CD14-positive monocyte (primary cell): ENCODE data around the gene TSBP1. TPM values are rescaled to one million over a fixed set of nuclear protein-coding genes. Genes with fewer than 3 reads are reported as not detected.

Source experiments
- DNase-seq, 3 donors: peaks; one replicate each; pipeline ENCODE4 v3.0.0-alpha.2; 2011 to 2022
- H2AFZ ChIP-seq: 2 replicates; pipeline ENCODE4 v1.6.0; 2012; ENCODE audit warnings: mild to moderate bottlenecking, low read depth, low read length, inconsistent platforms; ENCODE audit not compliant: insufficient read depth, poor library complexity, severe bottlenecking
- H3K27ac ChIP-seq, 2 donors: 1 replicate in 1 of 2; 2 replicates in 1 of 2; pipeline ENCODE4 v1.5.1; 2012 to 2013; ENCODE audit warnings: low read length in 2 of 2, control low read depth in 1 of 2, inconsistent platforms in 1 of 2, low read depth in 1 of 2, mild to moderate bottlenecking in 1 of 2
- H3K27me3 ChIP-seq, 2 donors: one replicate each; pipeline versions ENCODE4 v1.6.0 to v1.6.1; 2011 to 2013; ENCODE audit warnings: low read length in 2 of 2; ENCODE audit not compliant: control insufficient read depth in 2 of 2, insufficient read depth in 2 of 2
- H3K36me3 ChIP-seq, 2 donors: replicated peaks in 1 of 2; 1 replicate in 1 of 2; 2 replicates in 1 of 2; pipeline versions ENCODE4 v1.5.1 to v1.6.1; 2012 to 2013; ENCODE audit warnings: low read length in 2 of 2, control low read depth in 1 of 2, inconsistent platforms in 1 of 2, mild to moderate bottlenecking in 1 of 2; ENCODE audit not compliant: insufficient read depth in 2 of 2, control insufficient read depth in 1 of 2
- H3K4me1 ChIP-seq, 2 donors: 1 replicate in 1 of 2; 2 replicates in 1 of 2; pipeline versions ENCODE4 v1.5.1 to v1.6.1; 2012 to 2013; ENCODE audit warnings: low read length in 2 of 2, control low read depth in 1 of 2, inconsistent platforms in 1 of 2, mild to moderate bottlenecking in 1 of 2, moderate library complexity in 1 of 2; ENCODE audit not compliant: insufficient read depth in 2 of 2, control insufficient read depth in 1 of 2
- H3K4me2 ChIP-seq: replicated peaks from 2 replicates; pipeline ENCODE3; 2012; ENCODE audit warnings: low read length, moderate library complexity, mild to moderate bottlenecking; ENCODE audit not compliant: poor library complexity, severe bottlenecking; ENCODE audit errors: extremely low read depth
- H3K4me3 ChIP-seq, 3 experiments: fragments of 200-600 bp in 1 of 3; sonication (generic) in 1 of 3; replicated peaks in 1 of 3; 1 replicate in 2 of 3; 2 replicates in 1 of 3; pipeline ENCODE4 v1.5.1; 2011 to 2013; ENCODE audit warnings: low read length in 3 of 3, mild to moderate bottlenecking in 3 of 3, control low read depth in 2 of 3, low read depth in 2 of 3, inconsistent platforms in 1 of 3, moderate library complexity in 1 of 3
- H3K79me2 ChIP-seq: 2 replicates; pipeline ENCODE4 v1.6.0; 2012; ENCODE audit warnings: mild to moderate bottlenecking, control low read depth, inconsistent platforms, low read length, moderate library complexity; ENCODE audit not compliant: insufficient read depth
- H3K9ac ChIP-seq: 2 replicates; pipeline ENCODE4 v1.6.0; 2017; ENCODE audit warnings: low read length, mild to moderate bottlenecking; ENCODE audit not compliant: insufficient read depth, poor library complexity, severe bottlenecking
- H3K9me3 ChIP-seq, 2 donors: replicated peaks in 1 of 2; 1 replicate in 1 of 2; 2 replicates in 1 of 2; pipeline versions ENCODE4 v1.5.1 to v1.6.1; 2012 to 2013; ENCODE audit warnings: low read length in 2 of 2, control low read depth in 1 of 2; ENCODE audit not compliant: control insufficient read depth in 1 of 2, insufficient read depth in 1 of 2
- H4K20me1 ChIP-seq: 2 replicates; pipeline ENCODE4 v1.6.0; 2012; ENCODE audit warnings: mild to moderate bottlenecking, low read length, control low read depth, moderate library complexity; ENCODE audit not compliant: insufficient read depth
- H3K27ac Mint-ChIP-seq, 7 donors: one replicate each; pipeline ENCODE4 v1.8.0; 2020; ENCODE audit warnings: mild to moderate bottlenecking in 7 of 7, mixed read lengths in 7 of 7, moderate library complexity in 6 of 7, inconsistent platforms in 2 of 7
- H3K27me3 Mint-ChIP-seq, 3 donors: one replicate each; pipeline ENCODE4 v1.8.0; 2021 to 2022; ENCODE audit warnings: low read depth in 3 of 3, mild to moderate bottlenecking in 3 of 3, mixed read lengths in 3 of 3, moderate library complexity in 3 of 3, inconsistent platforms in 1 of 3
- H3K36me3 Mint-ChIP-seq, 2 donors: one replicate each; pipeline ENCODE4 v1.8.0; 2020; ENCODE audit warnings: mixed read lengths in 2 of 2, inconsistent platforms in 1 of 2, mild to moderate bottlenecking in 1 of 2
- H3K4me1 Mint-ChIP-seq: one replicate; pipeline ENCODE4 v1.8.0; 2020; ENCODE audit warnings: mild to moderate bottlenecking, mixed read lengths
- H3K4me3 Mint-ChIP-seq, 2 donors: one replicate each; pipeline ENCODE4 v1.8.0; 2020; ENCODE audit warnings: mild to moderate bottlenecking in 2 of 2, mixed read lengths in 2 of 2, moderate library complexity in 1 of 2
- H3K9me3 Mint-ChIP-seq, 7 donors: one replicate each; pipeline ENCODE4 v1.8.0; 2020 to 2022; ENCODE audit warnings: mixed read lengths in 7 of 7, mild to moderate bottlenecking in 6 of 7, moderate library complexity in 6 of 7, inconsistent platforms in 2 of 7
- CTCF ChIP-seq: fragments of 200-600 bp; IDR thresholded peaks from one replicate; pipeline ENCODE4 v1.8.0; 2022; ENCODE audit warnings: antibody characterized with exemption, mild to moderate bottlenecking
- WGBS: methylation state at CpG from one replicate; pipeline ENCODE4 v1.1.5; 2013; ENCODE audit warnings: missing lambda C conversion rate; ENCODE audit not compliant: insufficient coverage; 5-methylcytosine and 5-hydroxymethylcytosine counted together
- intact Hi-C, 2 donors: fragments of 100-400 bp; cut with micrococcal nuclease; formaldehyde crosslinking; loops; one replicate each; pipeline versions ENCODE4 v1.15.0 to v1.15.1; 2023
- polyA plus RNA-seq, 3 donors: library from polyadenylated mRNA; depleted of rRNA in 1 of 3; unstranded in 2 of 3; stranded (reverse) in 1 of 3; fragments of 300-500 nt in 2 of 3; fragments of >200 nt in 1 of 3; fragmentation: Illumina TruSeq in 2 of 3; gene quantifications; 1 replicate in 2 of 3; 2 replicates in 1 of 3; pipeline ENCODE4 v1.2.3, GENCODE V29; 2012 to 2021

The TSBP1 gene
- polyA plus RNA-seq, 3 donors = not detected

- H2AFZ ChIP-seq = no peak overlapping the region
- no peaks in the 10 kb centered on the region for H3K4me1 ChIP-seq
- H3K9me3 ChIP-seq = no peaks in the 10 kb centered on the region
- H3K4me3 ChIP-seq = no peak overlapping the region
- no peak overlapping the region for H3K9ac ChIP-seq
- no peak overlapping the region for H3K4me2 ChIP-seq
- peaks cover 0 to 4% of the 10 kb centered on the region in 2 donors for H3K27me3 ChIP-seq
- intact Hi-C loops = no loop called here
- H3K79me2 ChIP-seq = no peaks in the 10 kb centered on the region
- Mint-ChIP-seq H3K9me3 (no peaks in the 10 kb centered on the region), H3K27ac (no peak overlapping the region), H3K36me3 (no peaks in the 10 kb centered on the region), H3K4me1 (peaks cover 5% of the 10 kb centered on the region), H3K4me3 (no peak overlapping the region), H3K27me3 (peaks cover 0 to 8% (median 5%) of the 10 kb centered on the region in 3 donors)
- DNase-seq = no peak
- no peak overlapping the region for H3K27ac ChIP-seq
- no peaks in the 10 kb centered on the region for H4K20me1 ChIP-seq
- H3K36me3 ChIP-seq = no peaks in the 10 kb centered on the region
- TF ChIP-seq CTCF = no peak
- no CpG with 5 or more reads among the region's 2 CpGs for WGBS
Observed at GRCh38 chr6:32294566-32294965, 77.1 kb downstream of the TSBP1 start.

- no peak overlapping the region for H3K27ac ChIP-seq
- H3K79me2 ChIP-seq = no peaks in the 10 kb centered on the region
- no peak overlapping the region for H2AFZ ChIP-seq
- H3K4me2 ChIP-seq = no peak overlapping the region
- H3K36me3 Mint-ChIP-seq = no peaks in the 10 kb centered on the region
- H3K9me3 ChIP-seq = no peaks in the 10 kb centered on the region
- peaks cover 0 to 11% (median 5%) of the 10 kb centered on the region in 3 donors for H3K27me3 Mint-ChIP-seq
- no peak overlapping the region for H3K9ac ChIP-seq
- no peaks in the 10 kb centered on the region for H3K36me3 ChIP-seq
- H3K4me1 ChIP-seq = no peaks in the 10 kb centered on the region
- no peaks in the 10 kb centered on the region for H3K9me3 Mint-ChIP-seq
- intact Hi-C loops = no loop called here
- no peak for TF ChIP-seq CTCF
- no peak overlapping the region for H3K27ac Mint-ChIP-seq
- peaks cover 0 to 4% of the 10 kb centered on the region in 2 donors for H3K27me3 ChIP-seq
- no peaks in the 10 kb centered on the region for H4K20me1 ChIP-seq
- H3K4me1 Mint-ChIP-seq = peaks cover 5% of the 10 kb centered on the region
- no peak overlapping the region for H3K4me3 ChIP-seq
- 100% methylated on average over 1 of the region's 4 CpGs for WGBS
- H3K4me3 Mint-ChIP-seq = no peak overlapping the region
- DNase-seq = no peak
Observed at GRCh38 chr6:32293695-32294094, 78.0 kb downstream of the TSBP1 start.
